Prostate gland (tissue), 2 donors: ENCODE results near the gene GAB2.

Experiments
- POLR2A ChIP-seq: fragments of 450-650 bp; IDR thresholded peaks from one replicate; pipeline ENCODE4 v1.6.1; 2016; ENCODE audit warnings: antibody characterized with exemption, mild to moderate bottlenecking
- TF ChIP-seq, protein P1 (sequence below), 4 experiments: fragments of 200-600 bp in 2 of 4; fragments of 450-650 bp in 2 of 4; sonication (generic) in 2 of 4; IDR thresholded peaks; 1 replicate in 3 of 4; 2 replicates in 1 of 4; pipeline ENCODE4 v1.5.1; 2016 to 2019; ENCODE audit warnings: antibody characterized with exemption in 4 of 4, mild to moderate bottlenecking in 2 of 4, moderate library complexity in 2 of 4

DNA sequence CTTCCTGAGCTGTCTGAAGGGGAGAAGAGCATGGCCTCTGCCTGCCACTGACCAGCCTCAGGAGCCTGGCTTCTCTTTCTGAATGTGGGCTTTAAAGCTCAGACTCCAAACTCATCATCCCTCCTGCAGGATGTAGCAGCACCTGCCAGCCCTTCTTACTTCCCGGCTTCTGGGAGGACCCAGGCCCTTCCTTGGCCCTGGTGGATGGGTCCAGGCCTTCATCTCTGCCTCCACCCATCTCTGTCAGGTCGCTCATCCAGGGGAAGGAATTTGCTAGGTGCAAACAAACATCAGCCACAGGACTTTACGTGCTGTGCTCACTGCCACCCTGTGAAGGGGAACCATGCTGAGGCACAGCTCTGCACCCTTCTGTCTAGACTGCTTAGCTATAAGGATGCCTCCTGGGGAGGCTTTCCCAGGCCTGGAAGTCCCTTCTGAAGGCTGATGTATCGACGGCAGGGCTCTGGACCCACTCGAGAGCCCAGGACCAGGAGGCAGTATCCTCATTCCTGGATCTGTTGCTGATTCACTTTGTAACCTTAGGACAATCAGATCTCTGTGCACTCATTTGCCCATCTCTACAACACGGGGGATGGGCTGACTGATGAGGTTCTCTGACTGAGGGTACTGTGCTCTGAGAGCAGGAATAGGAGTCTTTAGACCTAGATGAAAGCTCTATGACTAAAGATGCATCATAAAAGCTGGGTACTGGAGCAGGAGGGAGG, 198.0 kb downstream of the GAB2 start:
- TF ChIP-seq, protein P1, sequence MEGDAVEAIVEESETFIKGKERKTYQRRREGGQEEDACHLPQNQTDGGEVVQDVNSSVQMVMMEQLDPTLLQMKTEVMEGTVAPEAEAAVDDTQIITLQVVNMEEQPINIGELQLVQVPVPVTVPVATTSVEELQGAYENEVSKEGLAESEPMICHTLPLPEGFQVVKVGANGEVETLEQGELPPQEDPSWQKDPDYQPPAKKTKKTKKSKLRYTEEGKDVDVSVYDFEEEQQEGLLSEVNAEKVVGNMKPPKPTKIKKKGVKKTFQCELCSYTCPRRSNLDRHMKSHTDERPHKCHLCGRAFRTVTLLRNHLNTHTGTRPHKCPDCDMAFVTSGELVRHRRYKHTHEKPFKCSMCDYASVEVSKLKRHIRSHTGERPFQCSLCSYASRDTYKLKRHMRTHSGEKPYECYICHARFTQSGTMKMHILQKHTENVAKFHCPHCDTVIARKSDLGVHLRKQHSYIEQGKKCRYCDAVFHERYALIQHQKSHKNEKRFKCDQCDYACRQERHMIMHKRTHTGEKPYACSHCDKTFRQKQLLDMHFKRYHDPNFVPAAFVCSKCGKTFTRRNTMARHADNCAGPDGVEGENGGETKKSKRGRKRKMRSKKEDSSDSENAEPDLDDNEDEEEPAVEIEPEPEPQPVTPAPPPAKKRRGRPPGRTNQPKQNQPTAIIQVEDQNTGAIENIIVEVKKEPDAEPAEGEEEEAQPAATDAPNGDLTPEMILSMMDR (IDR thresholded peaks at IDR 0.05): no peak
- TF ChIP-seq POLR2A: no peak
